ENCODE measurements around the gene CDPF1.

CDPF1 gene

GRCh38 chr22:46256358-46256958 is 6.4 kb upstream of the CDPF1 start:
- DNase-seq (ENCODE audit: low read depth) = no peak

- DNase-seq (ENCODE audit: low read depth) = no peak
These were observed 1.8 kb upstream of the CDPF1 start for GRCh38 chr22:46251816-46252380.

GRCh38 chr22:46251266-46251665 is 1.2 kb upstream of the CDPF1 start:
- no peak for DNase-seq (ENCODE audit: low read depth)

GRCh38 chr22:46250783-46251125 is 661 bp upstream of the CDPF1 start:
- no peak for DNase-seq (ENCODE audit: low read depth)

- no peak for DNase-seq (ENCODE audit: low read depth)
These were observed 2.6 kb downstream of the CDPF1 start for GRCh38 chr22:46247443-46247975.

- DNase-seq (ENCODE audit: low read depth) = no peak
These were observed 3.9 kb downstream of the CDPF1 start for GRCh38 chr22:46246178-46246577.

- no peak for DNase-seq (ENCODE audit: low read depth)
These were observed 4.6 kb downstream of the CDPF1 start for GRCh38 chr22:46245511-46245910.

GRCh38 chr22:46244771-46245170 is 5.3 kb downstream of the CDPF1 start:
- no peak for DNase-seq (ENCODE audit: low read depth)

- no peak for DNase-seq (ENCODE audit: low read depth)
These were observed 8.0 kb downstream of the CDPF1 start for GRCh38 chr22:46242076-46242475.

GRCh38 chr22:46241396-46242007 is 8.6 kb downstream of the CDPF1 start:
- DNase-seq (ENCODE audit: low read depth) = no peak

- no peak for DNase-seq (ENCODE audit: low read depth)
These were observed 9.2 kb downstream of the CDPF1 start for GRCh38 chr22:46240907-46241306.

GRCh38 chr22:46240506-46240905 is 9.6 kb downstream of the CDPF1 start:
- no peak for DNase-seq (ENCODE audit: low read depth)

GRCh38 chr22:46240073-46240472 is 10.0 kb downstream of the CDPF1 start:
- DNase-seq (ENCODE audit: low read depth) = no peak

- no peak for DNase-seq (ENCODE audit: low read depth)
These were observed 10.6 kb downstream of the CDPF1 start for GRCh38 chr22:46239261-46240048.

GRCh38 chr22:46238541-46238940 is 11.6 kb downstream of the CDPF1 start:
- no peak for DNase-seq (ENCODE audit: low read depth)

- DNase-seq (ENCODE audit: low read depth) = no peak
These were observed 12.5 kb downstream of the CDPF1 start for GRCh38 chr22:46237453-46238124.

- no peak for DNase-seq (ENCODE audit: low read depth)
These were observed 15.1 kb downstream of the CDPF1 start for GRCh38 chr22:46234969-46235368.

- DNase-seq (ENCODE audit: low read depth) = no peak
These were observed 16.9 kb downstream of the CDPF1 start for GRCh38 chr22:46233231-46233630.

GRCh38 chr22:46230262-46230901 is 19.7 kb downstream of the CDPF1 start:
- no peak for DNase-seq (ENCODE audit: low read depth)

- DNase-seq (ENCODE audit: low read depth) = no peak
These were observed 20.4 kb downstream of the CDPF1 start for GRCh38 chr22:46229701-46230100.

GRCh38 chr22:46226577-46226976 is 23.5 kb downstream of the CDPF1 start:
- DNase-seq (ENCODE audit: low read depth) = no peak

- DNase-seq (ENCODE audit: low read depth) = no peak
These were observed 24.5 kb downstream of the CDPF1 start for GRCh38 chr22:46225631-46226030.
